ENCODE results near the gene AP2M1. TPM values are rescaled to one million over a fixed set of nuclear protein-coding genes. Genes with fewer than 3 reads are reported as not detected.

Gene AP2M1
- total and polyA plus RNA-seq, 10 of the 15 experiments (the other 5 are each of a cell fraction or from before 2014, with no cell fraction given): 65.6 to 356 (median 161) TPM

DNA sequence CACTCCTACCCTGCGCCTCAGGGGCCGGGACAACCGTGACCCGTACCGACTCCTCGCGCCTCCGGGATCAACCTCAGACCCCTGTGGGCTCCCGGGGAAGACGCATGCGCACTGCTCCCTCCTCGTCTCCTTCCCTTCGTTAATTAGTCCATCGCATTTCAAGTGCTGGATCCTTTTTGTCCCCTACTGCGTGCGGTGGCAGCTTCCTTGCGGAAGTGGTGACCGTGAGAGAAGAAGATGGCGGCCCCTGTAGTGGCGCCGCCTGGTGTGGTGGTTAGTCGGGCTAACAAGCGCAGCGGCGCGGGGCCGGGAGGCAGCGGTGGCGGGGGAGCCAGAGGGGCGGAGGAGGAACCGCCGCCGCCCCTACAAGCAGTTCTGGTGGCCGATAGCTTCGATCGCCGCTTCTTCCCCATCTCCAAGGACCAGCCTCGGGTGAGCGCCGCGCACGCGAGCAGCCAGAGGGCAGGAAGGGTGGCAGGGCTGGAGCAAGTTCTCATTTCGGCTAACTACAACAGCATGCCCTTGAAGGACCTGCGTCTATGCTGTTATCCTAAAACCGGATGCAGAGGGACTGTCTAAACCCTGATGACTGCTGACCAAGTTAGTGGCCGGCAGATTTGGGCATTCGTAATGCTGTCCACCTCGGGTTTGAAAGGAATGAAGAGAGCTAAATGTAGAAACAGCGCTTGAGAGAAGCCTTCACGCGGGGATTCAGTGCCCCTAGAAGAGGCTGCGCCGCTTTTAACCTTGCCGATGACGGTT, 39.3 kb upstream of the AP2M1 start, which contains the start of gene EIF2B5:
TSS of gene EIF2B5 (plus strand) at position 210 of the 762 bp plus-strand sequence. CDS start at position 238, 28 bp downstream.
- H4K20me1 ChIP-seq (ENCODE audit: control insufficient read depth, insufficient read depth): no peaks in the 10 kb centered on the region
- H3K4me3 ChIP-seq: peak within 1 kb of the TSS; percentile 95
- H3K4me1 ChIP-seq (ENCODE audit: control insufficient read depth, insufficient read depth, low read length): peaks cover 4% of the 10 kb centered on the region; the same call in 1 of the 2 replicates
- no peaks in the 10 kb centered on the region for H3K9me3 ChIP-seq (replicated peaks; ENCODE audit: control insufficient read depth, insufficient read depth, low read length)
- in situ Hi-C loops (cut with MboI): no loop called here
- CTCF ChIA-PET: interaction anchor here (1.4 to 2.0 kb wide), 4 partner anchors 9 to 240 kb away, joined by 3 to 7 read pairs (median 4); partner anchors contain the start of gene DVL3
- RAD21 ChIA-PET (ENCODE audit: unreplicated experiment): interaction anchor here (1.1 to 2.6 kb wide), 3 partner anchors 21 to 117 kb away, joined by 3 to 10 read pairs (median 4); partner anchors contain the start of genes ABCC5 and DVL3
- FAIRE-seq: peak; percentile 94
- H3K9ac ChIP-seq (ENCODE audit: control insufficient read depth, insufficient read depth, low read length): peak within 1 kb of the TSS; percentile 94
- WGBS (ENCODE audit: insufficient coverage, insufficient replicate concordance, low lambda C conversion rate, missing lambda C conversion rate): 2% methylated on average over 42 of the region's 56 CpGs
- BruUV-seq (replicated peaks): no TSS peak
- peak; percentile 84 for DNase-seq (ENCODE audit: low read depth, low spot score)
- POLR2A ChIA-PET: interaction anchor here (0.7 to 1.6 kb wide), 3 partner anchors 20 to 122 kb away, joined by 4 to 6 read pairs (median 4); no protein-coding TSS in a partner anchor
- peak within 1 kb of the TSS; percentile 91 for H3K4me2 ChIP-seq (ENCODE audit: control insufficient read depth, insufficient read depth)
- intact Hi-C loops (cut with micrococcal nuclease; ENCODE audit: unreplicated experiment): loop anchor here (1.0 to 10.0 kb wide), 4 partner anchors 39 to 241 kb away; partner anchors contain the start of genes ABCF3, ALG3, AP2M1 and EEF1AKMT4
- ATAC-seq: peak; percentile 92
- no peaks in the 10 kb centered on the region for H3K27me3 ChIP-seq (replicated peaks in 1 of 2; ENCODE audit: control insufficient read depth in 2 of 2, insufficient read depth in 2 of 2, low read length in 1 of 2)
- peak within 1 kb of the TSS; percentile 98 for H2AFZ ChIP-seq (ENCODE audit: control insufficient read depth, low read depth, low read length)
- SMC1A ChIA-PET (ENCODE audit: uncharacterized antibody, unreplicated experiment): interaction anchor here (0.7 to 1.4 kb wide), 3 partner anchors 9 to 105 kb away, joined by 3 to 5 read pairs (median 5); no protein-coding TSS in a partner anchor
- H3K36me3 ChIP-seq (ENCODE audit: control insufficient read depth in 2 of 2, insufficient read depth in 2 of 2, low read length in 1 of 2): peaks cover 0 to 2% of the 10 kb centered on the region in 2 experiments; a peak in 3 of 4 replicates
- peak within 1 kb of the TSS; percentile 84 for H3K27ac ChIP-seq (ENCODE audit: control insufficient read depth, insufficient read depth)
- peaks cover 45% of the 10 kb centered on the region for H3K79me2 ChIP-seq (ENCODE audit: control insufficient read depth, insufficient read depth, low read length)
- TF ChIP-seq, protein P1, sequence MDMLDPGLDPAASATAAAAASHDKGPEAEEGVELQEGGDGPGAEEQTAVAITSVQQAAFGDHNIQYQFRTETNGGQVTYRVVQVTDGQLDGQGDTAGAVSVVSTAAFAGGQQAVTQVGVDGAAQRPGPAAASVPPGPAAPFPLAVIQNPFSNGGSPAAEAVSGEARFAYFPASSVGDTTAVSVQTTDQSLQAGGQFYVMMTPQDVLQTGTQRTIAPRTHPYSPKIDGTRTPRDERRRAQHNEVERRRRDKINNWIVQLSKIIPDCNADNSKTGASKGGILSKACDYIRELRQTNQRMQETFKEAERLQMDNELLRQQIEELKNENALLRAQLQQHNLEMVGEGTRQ (IDR thresholded peaks at IDR 0.05; ENCODE audit: borderline replicate concordance, low read depth, low read length): no peak
- TF ChIP-seq ASH2L (IDR thresholded peaks at IDR 0.05; ENCODE audit: borderline replicate concordance, low read depth): 0 out of 2 replicates have a peak, but pooled peaks have one; percentile 76
- peak; percentile 83 for TF ChIP-seq GABPA (IDR thresholded peaks at IDR 0.05; ENCODE audit: low read depth)
- TF ChIP-seq NRF1 (conservative IDR thresholded peaks at IDR 0.05; ENCODE audit: low read depth, low read length): peak; percentile 40; the same call in 1 of the 2 replicates
- TF ChIP-seq STAT3 (IDR thresholded peaks at IDR 0.05; ENCODE audit: low read depth, low read length): 0 out of 2 replicates have a peak, but pooled peaks have one; percentile 70
- TF ChIP-seq, protein P2, sequence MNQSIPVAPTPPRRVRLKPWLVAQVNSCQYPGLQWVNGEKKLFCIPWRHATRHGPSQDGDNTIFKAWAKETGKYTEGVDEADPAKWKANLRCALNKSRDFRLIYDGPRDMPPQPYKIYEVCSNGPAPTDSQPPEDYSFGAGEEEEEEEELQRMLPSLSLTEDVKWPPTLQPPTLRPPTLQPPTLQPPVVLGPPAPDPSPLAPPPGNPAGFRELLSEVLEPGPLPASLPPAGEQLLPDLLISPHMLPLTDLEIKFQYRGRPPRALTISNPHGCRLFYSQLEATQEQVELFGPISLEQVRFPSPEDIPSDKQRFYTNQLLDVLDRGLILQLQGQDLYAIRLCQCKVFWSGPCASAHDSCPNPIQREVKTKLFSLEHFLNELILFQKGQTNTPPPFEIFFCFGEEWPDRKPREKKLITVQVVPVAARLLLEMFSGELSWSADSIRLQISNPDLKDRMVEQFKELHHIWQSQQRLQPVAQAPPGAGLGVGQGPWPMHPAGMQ (IDR thresholded peaks at IDR 0.05; ENCODE audit: borderline replicate concordance): no peak
- TF ChIP-seq CHD2 (IDR thresholded peaks at IDR 0.05; ENCODE audit: borderline replicate concordance, low read depth, low read length): peak; percentile 69; the same call in 1 of the 2 replicates
- peak; percentile 48 for TF ChIP-seq NR2F1 (conservative IDR thresholded peaks at IDR 0.05)
- TF ChIP-seq CREB1 (IDR thresholded peaks at IDR 0.05; ENCODE audit: low read depth): peak; percentile 79
- TF ChIP-seq, protein P3, sequence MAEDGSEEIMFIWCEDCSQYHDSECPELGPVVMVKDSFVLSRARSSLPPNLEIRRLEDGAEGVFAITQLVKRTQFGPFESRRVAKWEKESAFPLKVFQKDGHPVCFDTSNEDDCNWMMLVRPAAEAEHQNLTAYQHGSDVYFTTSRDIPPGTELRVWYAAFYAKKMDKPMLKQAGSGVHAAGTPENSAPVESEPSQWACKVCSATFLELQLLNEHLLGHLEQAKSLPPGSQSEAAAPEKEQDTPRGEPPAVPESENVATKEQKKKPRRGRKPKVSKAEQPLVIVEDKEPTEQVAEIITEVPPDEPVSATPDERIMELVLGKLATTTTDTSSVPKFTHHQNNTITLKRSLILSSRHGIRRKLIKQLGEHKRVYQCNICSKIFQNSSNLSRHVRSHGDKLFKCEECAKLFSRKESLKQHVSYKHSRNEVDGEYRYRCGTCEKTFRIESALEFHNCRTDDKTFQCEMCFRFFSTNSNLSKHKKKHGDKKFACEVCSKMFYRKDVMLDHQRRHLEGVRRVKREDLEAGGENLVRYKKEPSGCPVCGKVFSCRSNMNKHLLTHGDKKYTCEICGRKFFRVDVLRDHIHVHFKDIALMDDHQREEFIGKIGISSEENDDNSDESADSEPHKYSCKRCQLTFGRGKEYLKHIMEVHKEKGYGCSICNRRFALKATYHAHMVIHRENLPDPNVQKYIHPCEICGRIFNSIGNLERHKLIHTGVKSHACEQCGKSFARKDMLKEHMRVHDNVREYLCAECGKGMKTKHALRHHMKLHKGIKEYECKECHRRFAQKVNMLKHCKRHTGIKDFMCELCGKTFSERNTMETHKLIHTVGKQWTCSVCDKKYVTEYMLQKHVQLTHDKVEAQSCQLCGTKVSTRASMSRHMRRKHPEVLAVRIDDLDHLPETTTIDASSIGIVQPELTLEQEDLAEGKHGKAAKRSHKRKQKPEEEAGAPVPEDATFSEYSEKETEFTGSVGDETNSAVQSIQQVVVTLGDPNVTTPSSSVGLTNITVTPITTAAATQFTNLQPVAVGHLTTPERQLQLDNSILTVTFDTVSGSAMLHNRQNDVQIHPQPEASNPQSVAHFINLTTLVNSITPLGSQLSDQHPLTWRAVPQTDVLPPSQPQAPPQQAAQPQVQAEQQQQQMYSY (CRISPR knock-in tag; IDR thresholded peaks at IDR 0.05): no peak
- peak; percentile 62; the same call in 1 of the 2 replicates for TF ChIP-seq MEF2A (IDR thresholded peaks at IDR 0.05; ENCODE audit: insufficient read depth, low read depth, low read length)
- TF ChIP-seq POLR2A (IDR thresholded peaks at IDR 0.05; ENCODE audit: low read depth, low read length): peak; percentile 96
- peak; percentile 75 for TF ChIP-seq CREM (IDR thresholded peaks at IDR 0.05; ENCODE audit: low read depth)
- TF ChIP-seq EED (IDR thresholded peaks at IDR 0.05; ENCODE audit: low read depth): peak; percentile 80
- peak; percentile 42; the same call in 1 of the 2 replicates for TF ChIP-seq BACH1 (IDR thresholded peaks at IDR 0.05; ENCODE audit: borderline replicate concordance)
- TF ChIP-seq SRF (IDR thresholded peaks at IDR 0.05; ENCODE audit: low read depth in 2 of 2, low read length in 2 of 2): 0 out of 4 replicates have a peak, but pooled peaks of 1 of the 2 experiments have one; percentile 48

Measured in GM12878 (cell line).